RWPE1 (cell line): Measurements from ENCODE around the gene FOXL1.

Source experiments
- CTCF ChIA-PET: fragments of 350-600 bp; sonication (Branson Sonifier 250); formaldehyde crosslinking; extraction: SDS; loops from one replicate; lab custom pipeline; 2021; lab: Yijun Ruan, JAX
- POLR2A ChIA-PET: fragments of 400-600 bp; formaldehyde crosslinking; extraction: SDS; loops from one replicate; lab custom pipeline; 2020; ENCODE audit warnings: antibody characterized with exemption; ENCODE audit not compliant: low non-redundant PET; lab: Yijun Ruan, JAX
- DNase-seq: peaks from one replicate; pipeline ENCODE4 v3.0.0; 2012; ENCODE audit warnings: low spot score
- H3K27ac ChIP-seq: fragments of 450-650 bp; 2 replicates; pipeline ENCODE4 v1.5.1; 2017
- CTCF ChIP-seq: fragments of 450-650 bp; conservative IDR thresholded peaks from 2 replicates; pipeline ENCODE4 v1.5.1; 2017; ENCODE audit warnings: low read depth, mild to moderate bottlenecking

FOXL1 gene

GRCh38 chr16:86570558-86571529, 7.5 kb upstream of the FOXL1 start:
- peak overlapping the region; percentile 12 for H3K27ac ChIP-seq
- ChIA-PET CTCF (interaction anchor here (0.5 to 0.6 kb wide), 2 partner anchors 193 to 1065 kb away, joined by 3 to 4 read pairs; no protein-coding TSS in a partner anchor), POLR2A (no interaction called here)
- DNase-seq: no peak
- TF ChIP-seq CTCF: no peak

GRCh38 chr16:86571530-86571915, 6.8 kb upstream of the FOXL1 start:
- peak overlapping the region; percentile 12 for H3K27ac ChIP-seq
- POLR2A ChIA-PET: no interaction called here
- DNase-seq: no peak
- no peak for TF ChIP-seq CTCF
- CTCF ChIA-PET: interaction anchor here (0.5 to 0.6 kb wide), 2 partner anchors 10 to 192 kb away, joined by 3 to 5 read pairs; no protein-coding TSS in a partner anchor

- DNase-seq: no peak
- ChIA-PET CTCF (interaction anchor here (0.5 to 1.4 kb wide), 2 partner anchors 8 to 9 kb away, joined by 3 to 5 read pairs; no protein-coding TSS in a partner anchor), POLR2A (no interaction called here)
- H3K27ac ChIP-seq: peak overlapping the region; percentile 45
- no peak for TF ChIP-seq CTCF
Observed at GRCh38 chr16:86572041-86572521, 6.3 kb upstream of the FOXL1 start.

GRCh38 chr16:86572606-86573005, 5.7 kb upstream of the FOXL1 start:
- ChIA-PET CTCF (interaction anchor here (0.7 to 1.4 kb wide), 2 partner anchors 8 to 490 kb away, joined by 3 to 5 read pairs; no protein-coding TSS in a partner anchor), POLR2A (no interaction called here)
- peak overlapping the region; percentile 45; the same call in 1 of the 2 replicates for H3K27ac ChIP-seq
- DNase-seq: no peak
- TF ChIP-seq CTCF: no peak

GRCh38 chr16:86573215-86573614, 5.1 kb upstream of the FOXL1 start:
- no peak for DNase-seq
- peak overlapping the region; percentile 45 for H3K27ac ChIP-seq
- TF ChIP-seq CTCF: no peak
- ChIA-PET POLR2A (no interaction called here), CTCF (interaction anchor here (0.7 to 1.4 kb wide), 2 partner anchors 9 to 489 kb away, joined by 3 to 5 read pairs; no protein-coding TSS in a partner anchor)
